ENCODE data around the gene SHISAL2A. TPM values are rescaled to one million over a fixed set of nuclear protein-coding genes. Genes with fewer than 3 reads are reported as not detected.

The SHISAL2A gene
- total RNA-seq, 2 donors from 2014 or later: 0.22 TPM; not detected in 1

- intact Hi-C loops (cut with DNase I): no loop called here
- Histone ChIP-seq H3K27me3 (peaks cover 23% of the 10 kb centered on the region), H3K4me3 (no peak overlapping the region), H3K36me3 (no peaks in the 10 kb centered on the region), H3K9ac (ENCODE audit: low read depth in 2 of 2, low read length in 2 of 2) (no peak overlapping the region), H3K27ac (no peak overlapping the region), H3K4me1 (no peaks in the 10 kb centered on the region), H3K9me3 (no peaks in the 10 kb centered on the region)
- no peak for DNase-seq
- no peak for TF ChIP-seq CTCF (IDR thresholded peaks at IDR 0.05)
Observed at GRCh38 chr1:52629667-52630066, 3.3 kb upstream of the SHISAL2A start.

GRCh38 chr1:52631759-52632331 lies 1.1 kb upstream of the SHISAL2A start:
- DNase-seq: no peak
- Histone ChIP-seq H3K27ac (peak overlapping the region; percentile 40), H3K9me3 (no peaks in the 10 kb centered on the region), H3K4me1 (no peaks in the 10 kb centered on the region), H3K36me3 (no peaks in the 10 kb centered on the region), H3K9ac (ENCODE audit: low read depth in 2 of 2, low read length in 2 of 2) (peak overlapping the region; percentile 12 to 32), H3K4me3 (peak overlapping the region; percentile 40), H3K27me3 (peaks cover 23% of the 10 kb centered on the region)
- TF ChIP-seq CTCF (IDR thresholded peaks at IDR 0.05): no peak
- intact Hi-C loops (cut with DNase I): no loop called here

- DNase-seq: no peak
- Histone ChIP-seq H3K4me1 (no peaks in the 10 kb centered on the region), H3K36me3 (no peaks in the 10 kb centered on the region), H3K4me3 (peak overlapping the region; percentile 40), H3K9ac (ENCODE audit: low read depth in 2 of 2, low read length in 2 of 2) (peak overlapping the region in 1 of 2 donors; percentile 12), H3K9me3 (no peaks in the 10 kb centered on the region), H3K27ac (peak overlapping the region; percentile 40), H3K27me3 (peaks cover 23% of the 10 kb centered on the region)
- TF ChIP-seq CTCF (IDR thresholded peaks at IDR 0.05): no peak
- intact Hi-C loops (cut with DNase I): no loop called here
Observed at GRCh38 chr1:52633291-52633754, 355 bp downstream of the SHISAL2A start.

GRCh38 chr1:52634111-52634510 lies 1.1 kb downstream of the SHISAL2A start:
- no peaks in the 10 kb centered on the region for H3K36me3 ChIP-seq
- peaks cover 23% of the 10 kb centered on the region for H3K27me3 ChIP-seq
- H3K27ac ChIP-seq: peak overlapping the region; percentile 40
- H3K9ac ChIP-seq (ENCODE audit: low read depth in 2 of 2, low read length in 2 of 2): no peak overlapping the region
- no peaks in the 10 kb centered on the region for H3K4me1 ChIP-seq
- DNase-seq: no peak
- no peaks in the 10 kb centered on the region for H3K9me3 ChIP-seq
- intact Hi-C loops (cut with DNase I): no loop called here
- no peak overlapping the region for H3K4me3 ChIP-seq
- TF ChIP-seq CTCF (IDR thresholded peaks at IDR 0.05): no peak

- Histone ChIP-seq H3K4me1 (no peaks in the 10 kb centered on the region), H3K27me3 (peaks cover 23% of the 10 kb centered on the region), H3K4me3 (no peak overlapping the region), H3K27ac (no peak overlapping the region), H3K36me3 (no peaks in the 10 kb centered on the region), H3K9ac (ENCODE audit: low read depth in 2 of 2, low read length in 2 of 2) (no peak overlapping the region), H3K9me3 (no peaks in the 10 kb centered on the region)
- peak; percentile 45 for DNase-seq
- intact Hi-C loops (cut with DNase I): no loop called here
- no peak for TF ChIP-seq CTCF (IDR thresholded peaks at IDR 0.05)
Observed at GRCh38 chr1:52635321-52636089, 2.5 kb downstream of the SHISAL2A start.

All from colonic mucosa (tissue), 4 donors.